Spinal cord (tissue), 10 donors: ENCODE data around the gene LMBR1. TPM values are rescaled to one million over a fixed set of nuclear protein-coding genes. Genes with fewer than 3 reads are reported as not detected.
"Not testable (repeated sequence)": the region's sequence is repeated elsewhere in the genome, so short reads cannot be mapped to it uniquely, and the experiment has no call there.

Experiments
- DNase-seq, 6 donors: peaks; one replicate each; pipeline versions ENCODE4 v3.0.0 to v3.0.0-alpha.2; 2013 to 2015; ENCODE audit warnings: low spot score in 6 of 6, low read depth in 4 of 6
- H3K27ac ChIP-seq: one replicate; pipeline ENCODE4 v1.5.1; 2013; ENCODE audit warnings: low read depth, low read length, control low read depth
- H3K27me3 ChIP-seq: one replicate; pipeline ENCODE4 v1.6.1; 2013; ENCODE audit warnings: low read length; ENCODE audit not compliant: control insufficient read depth, insufficient read depth
- H3K36me3 ChIP-seq: one replicate; pipeline ENCODE4 v1.6.1; 2013; ENCODE audit warnings: low read length; ENCODE audit not compliant: control insufficient read depth, insufficient read depth
- H3K4me1 ChIP-seq: one replicate; pipeline ENCODE4 v1.6.1; 2013; ENCODE audit warnings: low read length; ENCODE audit not compliant: control insufficient read depth, insufficient read depth
- H3K4me3 ChIP-seq: one replicate; pipeline ENCODE4 v1.5.1; 2013; ENCODE audit warnings: low read depth, low read length, control low read depth
- H3K9me3 ChIP-seq: one replicate; pipeline ENCODE4 v1.6.1; 2013; ENCODE audit warnings: low read length; ENCODE audit not compliant: control insufficient read depth, insufficient read depth
- WGBS: methylation state at CpG from one replicate; pipeline ENCODE4 v1.1.5; 2013; ENCODE audit warnings: missing lambda C conversion rate; ENCODE audit not compliant: insufficient coverage; 5-methylcytosine and 5-hydroxymethylcytosine counted together
- polyA plus RNA-seq, 2 donors: library from polyadenylated mRNA; unstranded; fragments of 120-200 nt; gene quantifications; one replicate each; pipeline ENCODE4 v1.2.1, GENCODE V29; 2013; ENCODE audit not compliant: insufficient read length in 2 of 2
- total RNA-seq, 2 donors: library from RNA; depleted of rRNA in 1 of 2; stranded (reverse); fragments of 120-200 nt in 1 of 2; fragments of >200 nt in 1 of 2; gene quantifications; one replicate each; pipeline versions ENCODE4 v1.2.3 to v1.2.4, GENCODE V29; 2013 to 2014
- donor health status: healthy.

The LMBR1 gene
- total and polyA plus RNA-seq, 4 donors, result 54.9 to 164 (median 64.1) TPM

GRCh38 chr7:156732091-156732625 is 160.8 kb downstream of the LMBR1 start:
- Histone ChIP-seq H3K4me3 (no peak overlapping the region), H3K27me3 (no peaks in the 10 kb centered on the region), H3K9me3 (peaks cover 2% of the 10 kb centered on the region), H3K36me3 (no peaks in the 10 kb centered on the region), H3K27ac (no peak overlapping the region), H3K4me1 (no peaks in the 10 kb centered on the region)
- WGBS, result 81% methylated on average over 3 of the region's 4 CpGs
- no peak for DNase-seq

DNA sequence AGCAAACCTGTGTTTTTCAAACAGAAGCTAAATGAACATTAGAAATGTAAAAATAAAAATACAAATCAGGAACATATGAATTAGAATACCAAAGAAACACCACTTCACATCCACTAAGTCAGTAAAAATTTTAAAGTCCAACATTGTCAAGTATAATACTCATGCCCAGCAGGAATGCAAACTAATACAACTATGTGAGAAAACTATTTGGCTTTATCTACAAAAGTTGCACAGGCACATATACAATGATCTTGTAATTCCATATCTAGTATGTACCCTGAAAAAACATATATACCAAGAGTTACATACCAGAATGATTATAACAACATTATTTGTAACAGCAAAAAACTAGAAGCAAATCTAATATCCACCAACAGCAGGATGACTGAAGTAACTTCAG is 161.3 kb downstream of the LMBR1 start:
- no peak for DNase-seq
- Histone ChIP-seq H3K27me3 (no peaks in the 10 kb centered on the region), H3K36me3 (no peaks in the 10 kb centered on the region)

GRCh38 chr7:156725936-156726335 is 167.0 kb downstream of the LMBR1 start:
- no peak overlapping the region for H3K27ac ChIP-seq
- no peaks in the 10 kb centered on the region for H3K36me3 ChIP-seq
- H3K27me3 ChIP-seq, result no peaks in the 10 kb centered on the region
- DNase-seq, result no peak
- H3K4me3 ChIP-seq, result no peak overlapping the region
- no peaks in the 10 kb centered on the region for H3K9me3 ChIP-seq
- H3K4me1 ChIP-seq, result no peaks in the 10 kb centered on the region

More for the DNA sequence above, 161.3 kb downstream of the LMBR1 start:
- H3K4me3 ChIP-seq, result no peak overlapping the region
- no peaks in the 10 kb centered on the region for H3K4me1 ChIP-seq
- no peak overlapping the region for H3K27ac ChIP-seq
- H3K9me3 ChIP-seq, result peaks cover 2% of the 10 kb centered on the region

DNA sequence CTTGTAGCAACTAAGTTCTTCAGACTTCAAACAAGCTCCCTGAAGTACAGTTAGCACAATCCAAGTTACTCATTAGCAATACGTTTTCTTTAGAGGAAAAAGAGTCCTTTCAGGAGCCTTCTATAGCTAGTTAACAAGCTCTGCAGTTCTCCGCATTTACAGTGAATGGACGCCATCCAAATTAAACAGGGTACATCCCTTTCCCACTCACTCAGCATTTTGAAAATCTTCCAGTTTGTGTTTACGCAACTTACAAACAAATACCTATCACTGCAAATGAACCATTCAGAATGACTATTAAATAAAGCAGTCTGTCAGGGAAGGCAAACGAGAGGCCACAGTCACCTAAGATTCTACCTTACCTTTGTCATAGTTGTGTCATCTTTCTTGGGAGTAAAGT is 167.9 kb downstream of the LMBR1 start:
- 13% methylated on average over 3 of the region's 5 CpGs for WGBS

GRCh38 chr7:156722043-156722826 is 170.7 kb downstream of the LMBR1 start:
- no peaks in the 10 kb centered on the region for H3K4me1 ChIP-seq
- no peak overlapping the region for H3K4me3 ChIP-seq
- H3K27ac ChIP-seq, result no peak overlapping the region

More for the DNA sequence above, 167.9 kb downstream of the LMBR1 start:
- peak in 5 of 6 donors; percentile 20 to 75 (median 26) for DNase-seq
- Histone ChIP-seq H3K36me3 (no peaks in the 10 kb centered on the region), H3K27me3 (no peaks in the 10 kb centered on the region), H3K27ac (no peak overlapping the region), H3K4me1 (no peaks in the 10 kb centered on the region), H3K9me3 (no peaks in the 10 kb centered on the region), H3K4me3 (no peak overlapping the region)

GRCh38 chr7:156703773-156704482 is 189.1 kb downstream of the LMBR1 start:
- WGBS, result 84% methylated on average over 5 of the region's 5 CpGs
- DNase-seq, result no peak
- Histone ChIP-seq H3K4me1 (peaks cover 6% of the 10 kb centered on the region), H3K27ac (no peak overlapping the region), H3K27me3 (no peaks in the 10 kb centered on the region), H3K36me3 (no peaks in the 10 kb centered on the region), H3K4me3 (no peak overlapping the region), H3K9me3 (peaks cover 2% of the 10 kb centered on the region)

More at GRCh38 chr7:156722043-156722826, 170.7 kb downstream of the LMBR1 start:
- H3K36me3 ChIP-seq, result peaks cover 3% of the 10 kb centered on the region
- H3K9me3 ChIP-seq, result no peaks in the 10 kb centered on the region
- 40% methylated on average over 1 of the region's 4 CpGs for WGBS
- no peaks in the 10 kb centered on the region for H3K27me3 ChIP-seq
- DNase-seq, result peak in 2 of 6 donors; percentile 3 to 23

DNA sequence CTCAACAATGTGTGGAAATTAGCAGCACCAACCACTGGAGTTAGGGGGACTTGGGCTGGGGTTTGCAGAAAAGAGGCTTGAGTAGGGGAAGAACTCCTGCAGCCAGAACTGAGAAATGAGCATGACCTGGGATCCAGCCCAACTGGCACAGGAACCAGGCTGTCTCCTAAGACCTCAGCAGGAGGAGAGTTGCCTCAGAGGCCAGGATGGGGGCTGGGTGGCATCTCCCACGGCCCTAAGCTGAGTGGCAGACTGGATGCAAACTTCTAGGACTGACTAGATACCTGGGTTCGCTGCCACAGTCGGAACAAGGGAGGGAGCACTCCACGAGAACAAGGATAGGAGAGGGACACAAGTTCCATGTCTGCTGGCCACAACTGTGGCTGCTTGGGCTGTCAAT is 189.8 kb downstream of the LMBR1 start:
- Histone ChIP-seq H3K27ac (no peak overlapping the region), H3K9me3 (peaks cover 2% of the 10 kb centered on the region), H3K36me3 (no peaks in the 10 kb centered on the region), H3K4me3 (no peak overlapping the region), H3K4me1 (peaks cover 6% of the 10 kb centered on the region), H3K27me3 (no peaks in the 10 kb centered on the region)
- peak in 1 of 6 donors; percentile 7 for DNase-seq
- WGBS, result 86% methylated on average over 4 of the region's 4 CpGs

DNA sequence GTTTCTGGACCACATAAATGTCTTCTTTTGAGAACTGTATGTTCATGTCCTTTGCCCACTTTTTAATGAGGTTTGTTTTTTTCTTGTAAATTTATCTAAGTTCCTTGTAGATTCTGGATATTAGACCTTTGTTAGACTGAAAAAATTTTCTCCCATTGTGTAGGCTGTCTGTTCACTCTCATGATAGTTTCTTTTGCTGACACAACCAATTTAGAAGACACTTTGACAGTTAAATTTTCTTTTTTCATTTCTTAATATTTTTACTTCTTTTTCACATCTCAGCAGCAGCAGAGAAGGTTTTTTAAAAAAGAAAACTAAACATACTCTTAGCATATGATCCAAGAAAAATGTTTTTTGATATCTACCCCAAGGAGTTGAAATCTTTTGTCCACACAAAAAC is 190.6 kb downstream of the LMBR1 start:
- no peak for DNase-seq
- Histone ChIP-seq H3K4me3 (no peak overlapping the region), H3K27ac (no peak overlapping the region), H3K27me3 (no peaks in the 10 kb centered on the region), H3K9me3 (peaks cover 2% of the 10 kb centered on the region), H3K36me3 (no peaks in the 10 kb centered on the region), H3K4me1 (peaks cover 6% of the 10 kb centered on the region)

- no CpG with 5 or more reads among the region's 1 CpG for WGBS
Measured at GRCh38 chr7:156701787-156702186, 191.2 kb downstream of the LMBR1 start.

DNA sequence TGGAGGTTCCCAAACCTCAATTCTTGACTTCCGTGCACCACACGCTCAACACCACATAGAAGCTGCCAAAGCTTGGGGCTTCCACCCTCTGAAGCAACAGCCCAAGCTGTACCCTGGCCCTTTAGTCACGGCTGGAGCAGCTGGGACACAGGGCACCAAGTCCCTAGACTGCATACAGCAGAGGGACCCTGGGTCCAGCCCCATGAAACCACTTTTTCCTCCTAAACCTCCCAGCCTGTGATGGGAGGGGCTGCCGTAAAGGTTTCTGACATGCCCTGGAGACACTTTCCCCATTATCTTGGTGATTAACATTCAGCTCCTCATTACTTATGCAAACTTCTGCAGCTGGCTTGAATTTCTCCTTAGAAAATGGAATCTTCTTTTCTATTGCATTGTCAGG is 194.5 kb downstream of the LMBR1 start:
- H3K27ac ChIP-seq, H3K4me1 ChIP-seq, H3K27me3 ChIP-seq, H3K9me3 ChIP-seq, H3K4me3 ChIP-seq, DNase-seq, H3K36me3 ChIP-seq: not testable (repeated sequence)
- 100% methylated on average over 4 of the region's 4 CpGs for WGBS

More at GRCh38 chr7:156701787-156702186, 191.2 kb downstream of the LMBR1 start:
- H3K27ac ChIP-seq, H3K4me3 ChIP-seq, DNase-seq, H3K9me3 ChIP-seq, H3K4me1 ChIP-seq, H3K36me3 ChIP-seq, H3K27me3 ChIP-seq: not testable (repeated sequence)
